Activated naive CD8-positive, alpha-beta T cell treated with anti-CD3 and anti-CD28 coated beads, Interleukin-2, amount 50 U/mL, for 16 hours (primary cell): ENCODE data around the gene CHCT1.
A peak's percentile ranks its signal among the peaks of the same experiment; 100 is the strongest.
"Not testable (repeated sequence)": the region's sequence is repeated elsewhere in the genome, so short reads cannot be mapped to it uniquely, and the experiment has no call there.

Experiments used
- DNase-seq: peaks from one replicate; pipeline ENCODE4 v3.0.0-alpha.2; 2020; ENCODE audit warnings: low read depth, low spot score

The CHCT1 gene

GRCh38 chr17:60398227-60398959 lies 23.9 kb upstream of the CHCT1 start:
- no peak for DNase-seq

- no peak for DNase-seq
Measured at GRCh38 chr17:60401819-60402218, 20.5 kb upstream of the CHCT1 start.

GRCh38 chr17:60403523-60403810 lies 18.8 kb upstream of the CHCT1 start:
- DNase-seq, result no peak

GRCh38 chr17:60403962-60404361 lies 18.3 kb upstream of the CHCT1 start:
- DNase-seq, result no peak

- DNase-seq, result no peak
Measured at GRCh38 chr17:60406887-60407286, 15.4 kb upstream of the CHCT1 start.

- DNase-seq, result no peak
Measured at GRCh38 chr17:60410001-60410400, 12.3 kb upstream of the CHCT1 start.

- DNase-seq, result no peak
Measured at GRCh38 chr17:60412701-60413100, 9.6 kb upstream of the CHCT1 start.

GRCh38 chr17:60415146-60415545 lies 7.1 kb upstream of the CHCT1 start:
- DNase-seq, result no peak

GRCh38 chr17:60416368-60416925 lies 5.8 kb upstream of the CHCT1 start:
- DNase-seq, result no peak

- not testable (repeated sequence) for DNase-seq
Measured at GRCh38 chr17:60419003-60419402, 3.3 kb upstream of the CHCT1 start.

- DNase-seq, result not testable (repeated sequence)
Measured at GRCh38 chr17:60419875-60420274, 2.4 kb upstream of the CHCT1 start.

- peak; percentile 60 for DNase-seq
Measured at GRCh38 chr17:60421273-60422161, 772 bp upstream of the CHCT1 start.

GRCh38 chr17:60423865-60424264 lies 1.6 kb downstream of the CHCT1 start:
- no peak for DNase-seq

- no peak for DNase-seq
Measured at GRCh38 chr17:60425626-60426025, 3.3 kb downstream of the CHCT1 start.

- no peak for DNase-seq
Measured at GRCh38 chr17:60426596-60426995, 4.3 kb downstream of the CHCT1 start.

GRCh38 chr17:60428491-60428890 lies 6.2 kb downstream of the CHCT1 start:
- DNase-seq, result not testable (repeated sequence)

GRCh38 chr17:60430561-60430960 lies 8.3 kb downstream of the CHCT1 start:
- not testable (repeated sequence) for DNase-seq

- not testable (repeated sequence) for DNase-seq
Measured at GRCh38 chr17:60433021-60433997, 11.0 kb downstream of the CHCT1 start.

GRCh38 chr17:60435244-60436167 lies 13.2 kb downstream of the CHCT1 start:
- peak; percentile 11 for DNase-seq

- DNase-seq, result no peak
Measured at GRCh38 chr17:60436676-60437075, 14.4 kb downstream of the CHCT1 start.
